ENCODE measurements around the gene USP12.

DNA sequence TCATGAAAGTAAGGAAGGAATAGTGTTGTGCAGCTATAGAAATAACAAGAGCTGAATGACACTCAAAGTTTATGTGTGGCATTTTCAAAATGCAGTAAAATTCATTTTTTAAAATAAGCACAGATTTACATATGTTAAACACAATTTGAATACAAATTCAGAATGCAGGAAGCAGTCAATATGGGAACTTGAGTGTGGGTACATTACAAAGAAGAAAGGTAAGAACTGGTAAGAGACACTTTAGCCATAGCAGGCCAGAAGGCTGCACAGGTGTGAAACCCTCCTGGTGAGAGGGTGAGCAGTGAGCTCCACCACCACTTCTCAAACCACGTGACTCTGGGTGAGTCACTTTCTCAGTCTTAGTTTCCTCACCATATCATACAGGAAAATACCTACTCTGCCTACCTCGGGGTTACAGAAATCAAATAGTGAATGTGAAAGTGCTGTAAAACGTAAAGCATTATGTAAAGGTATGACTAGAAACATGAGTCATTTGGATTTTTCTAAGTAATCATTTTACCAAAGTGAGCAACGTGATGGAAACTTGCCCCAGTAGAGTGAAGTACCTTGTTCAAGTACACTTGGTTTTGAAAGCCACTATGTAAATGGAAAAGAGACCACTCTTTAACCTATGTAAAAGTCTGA, 40.5 kb downstream of the USP12 start:
- TF ChIP-seq, protein P1, sequence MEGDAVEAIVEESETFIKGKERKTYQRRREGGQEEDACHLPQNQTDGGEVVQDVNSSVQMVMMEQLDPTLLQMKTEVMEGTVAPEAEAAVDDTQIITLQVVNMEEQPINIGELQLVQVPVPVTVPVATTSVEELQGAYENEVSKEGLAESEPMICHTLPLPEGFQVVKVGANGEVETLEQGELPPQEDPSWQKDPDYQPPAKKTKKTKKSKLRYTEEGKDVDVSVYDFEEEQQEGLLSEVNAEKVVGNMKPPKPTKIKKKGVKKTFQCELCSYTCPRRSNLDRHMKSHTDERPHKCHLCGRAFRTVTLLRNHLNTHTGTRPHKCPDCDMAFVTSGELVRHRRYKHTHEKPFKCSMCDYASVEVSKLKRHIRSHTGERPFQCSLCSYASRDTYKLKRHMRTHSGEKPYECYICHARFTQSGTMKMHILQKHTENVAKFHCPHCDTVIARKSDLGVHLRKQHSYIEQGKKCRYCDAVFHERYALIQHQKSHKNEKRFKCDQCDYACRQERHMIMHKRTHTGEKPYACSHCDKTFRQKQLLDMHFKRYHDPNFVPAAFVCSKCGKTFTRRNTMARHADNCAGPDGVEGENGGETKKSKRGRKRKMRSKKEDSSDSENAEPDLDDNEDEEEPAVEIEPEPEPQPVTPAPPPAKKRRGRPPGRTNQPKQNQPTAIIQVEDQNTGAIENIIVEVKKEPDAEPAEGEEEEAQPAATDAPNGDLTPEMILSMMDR (IDR thresholded peaks at IDR 0.05), result no peak
- no peak for TF ChIP-seq POLR2A (IDR thresholded peaks at IDR 0.05)

Data from ovary (tissue), 3 donors.